Mesothelial cell of epicardium (in vitro differentiated cells): Measurements from ENCODE around the gene FAM83F. TPM values are rescaled to one million over a fixed set of nuclear protein-coding genes. Genes with fewer than 3 reads are reported as not detected.

Experiments
- DNase-seq, 2 experiments: peaks; one replicate each; pipeline ENCODE4 v3.0.0; 2021; ENCODE audit warnings: low spot score in 2 of 2; ENCODE audit not compliant: unreplicated experiment in 2 of 2
- H3K27ac Mint-ChIP-seq: 2 replicates; pipeline ENCODE4 v1.8.0; 2021; ENCODE audit warnings: mixed read lengths
- H3K27me3 Mint-ChIP-seq: 2 replicates; pipeline ENCODE4 v1.8.0; 2021; ENCODE audit warnings: low read depth, mixed read lengths
- H3K36me3 Mint-ChIP-seq: 2 replicates; pipeline ENCODE4 v1.8.0; 2021; ENCODE audit warnings: mixed read lengths
- H3K4me1 Mint-ChIP-seq: 2 replicates; pipeline ENCODE4 v1.8.0; 2021; ENCODE audit warnings: mixed read lengths
- H3K4me3 Mint-ChIP-seq: 2 replicates; pipeline ENCODE4 v1.8.0; 2021; ENCODE audit warnings: mild to moderate bottlenecking, moderate library complexity, mixed read lengths
- H3K9me3 Mint-ChIP-seq: 2 replicates; pipeline ENCODE4 v1.8.0; 2021; ENCODE audit warnings: mixed read lengths
- total RNA-seq: library from RNA; stranded (reverse); gene quantifications from 3 replicates; pipeline ENCODE4 v1.2.1, GENCODE V29; 2021
- TF ChIP-seq, protein P1 (sequence below): fragments of 200-600 bp; sonication (generic); IDR thresholded peaks from one replicate; pipeline ENCODE4 v1.5.0; 2021; ENCODE audit warnings: antibody characterized with exemption; ENCODE audit not compliant: unreplicated experiment

FAM83F gene
- total RNA-seq, 1 donor from 2014 or later: 8.0 TPM

DNA sequence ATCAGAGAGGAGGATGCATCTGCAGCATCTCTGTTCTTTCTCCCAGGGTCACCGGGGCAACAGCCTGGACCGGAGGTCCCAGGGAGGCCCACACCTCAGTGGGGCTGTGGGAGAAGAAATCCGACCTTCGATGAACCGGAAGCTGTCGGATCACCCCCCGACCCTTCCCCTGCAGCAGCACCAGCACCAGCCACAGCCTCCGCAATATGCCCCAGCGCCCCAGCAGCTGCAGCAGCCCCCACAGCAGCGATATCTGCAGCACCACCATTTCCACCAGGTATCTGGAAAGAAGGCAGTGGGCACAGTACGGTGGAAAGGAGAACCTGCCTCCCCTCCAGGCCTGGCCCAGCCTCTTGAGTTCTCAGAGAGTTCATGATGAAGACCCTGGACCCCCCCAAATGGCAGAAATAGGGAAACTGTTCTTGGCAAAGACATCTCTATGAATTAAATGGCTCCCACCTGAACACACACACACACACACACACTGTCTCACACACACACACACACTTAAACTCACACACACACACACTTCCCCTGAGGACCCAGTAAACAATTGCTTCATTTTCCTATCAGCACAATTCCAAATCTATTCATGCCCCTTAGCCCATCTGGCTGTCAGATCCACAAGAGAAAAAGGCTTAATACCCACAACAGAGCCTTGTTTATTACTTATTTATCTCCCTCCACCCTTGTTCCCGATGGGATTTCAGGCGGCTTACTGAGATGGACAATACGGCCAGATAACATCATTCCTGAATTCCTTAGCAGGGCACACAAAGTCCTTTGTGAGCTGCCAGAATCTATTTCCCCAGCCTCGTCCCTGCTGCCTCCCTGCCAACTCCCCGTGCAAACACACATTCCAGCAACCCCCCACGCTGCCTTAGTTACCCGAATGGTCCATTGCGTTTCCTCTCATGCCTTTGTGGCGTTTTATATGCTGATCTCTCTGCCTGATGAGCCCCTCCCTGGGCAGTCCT, 26.5 kb upstream of the FAM83F start:
- Mint-ChIP-seq H3K9me3 (no peaks in the 10 kb centered on the region), H3K4me3 (no peak overlapping the region), H3K27ac (no peak overlapping the region), H3K36me3 (no peaks in the 10 kb centered on the region), H3K27me3 (peaks cover 39% of the 10 kb centered on the region), H3K4me1 (peaks cover 5% of the 10 kb centered on the region)
- DNase-seq: no peak
- TF ChIP-seq, protein P1, sequence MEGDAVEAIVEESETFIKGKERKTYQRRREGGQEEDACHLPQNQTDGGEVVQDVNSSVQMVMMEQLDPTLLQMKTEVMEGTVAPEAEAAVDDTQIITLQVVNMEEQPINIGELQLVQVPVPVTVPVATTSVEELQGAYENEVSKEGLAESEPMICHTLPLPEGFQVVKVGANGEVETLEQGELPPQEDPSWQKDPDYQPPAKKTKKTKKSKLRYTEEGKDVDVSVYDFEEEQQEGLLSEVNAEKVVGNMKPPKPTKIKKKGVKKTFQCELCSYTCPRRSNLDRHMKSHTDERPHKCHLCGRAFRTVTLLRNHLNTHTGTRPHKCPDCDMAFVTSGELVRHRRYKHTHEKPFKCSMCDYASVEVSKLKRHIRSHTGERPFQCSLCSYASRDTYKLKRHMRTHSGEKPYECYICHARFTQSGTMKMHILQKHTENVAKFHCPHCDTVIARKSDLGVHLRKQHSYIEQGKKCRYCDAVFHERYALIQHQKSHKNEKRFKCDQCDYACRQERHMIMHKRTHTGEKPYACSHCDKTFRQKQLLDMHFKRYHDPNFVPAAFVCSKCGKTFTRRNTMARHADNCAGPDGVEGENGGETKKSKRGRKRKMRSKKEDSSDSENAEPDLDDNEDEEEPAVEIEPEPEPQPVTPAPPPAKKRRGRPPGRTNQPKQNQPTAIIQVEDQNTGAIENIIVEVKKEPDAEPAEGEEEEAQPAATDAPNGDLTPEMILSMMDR: no peak

DNA sequence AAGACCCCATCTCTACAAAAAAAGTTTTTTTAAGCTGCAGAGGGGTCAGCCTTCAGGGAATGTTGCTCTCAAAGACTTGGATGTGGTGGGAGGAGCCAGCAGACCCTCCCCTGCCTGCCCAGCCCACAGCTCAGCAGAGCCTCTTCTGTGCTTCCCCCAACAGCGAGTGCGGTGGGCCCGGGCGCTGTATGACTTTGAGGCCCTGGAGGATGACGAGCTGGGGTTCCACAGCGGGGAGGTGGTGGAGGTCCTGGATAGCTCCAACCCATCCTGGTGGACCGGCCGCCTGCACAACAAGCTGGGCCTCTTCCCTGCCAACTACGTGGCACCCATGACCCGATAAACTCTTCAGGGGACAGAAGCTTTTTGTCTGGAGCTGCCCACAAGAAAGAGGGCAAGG, 24.0 kb upstream of the FAM83F start:
- TF ChIP-seq, protein P1: no peak
- Mint-ChIP-seq H3K4me3 (no peak overlapping the region), H3K9me3 (no peaks in the 10 kb centered on the region), H3K4me1 (peaks cover 5% of the 10 kb centered on the region), H3K36me3 (no peaks in the 10 kb centered on the region), H3K27me3 (peaks cover 58% of the 10 kb centered on the region), H3K27ac (no peak overlapping the region)
- DNase-seq: no peak

DNA sequence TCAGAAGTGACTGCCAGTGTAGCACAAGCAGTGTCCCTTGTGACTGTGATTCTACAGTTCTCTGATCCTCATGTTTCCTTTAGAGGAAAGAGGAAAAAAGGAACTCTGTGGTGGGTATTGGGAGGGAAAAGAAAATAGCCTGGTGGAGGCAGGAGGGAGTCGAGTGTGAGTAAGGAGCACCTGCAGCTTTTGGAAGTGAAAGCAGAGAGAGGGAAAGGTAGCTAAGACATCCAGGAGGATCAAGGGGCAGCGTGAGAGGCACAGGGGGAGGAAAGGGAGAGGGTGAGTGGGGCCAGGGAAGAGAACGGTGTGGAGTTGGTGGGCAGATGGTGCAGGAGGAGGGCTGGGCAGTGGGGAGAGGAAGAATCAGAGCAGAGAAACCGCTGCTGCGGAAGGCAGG, 22.1 kb upstream of the FAM83F start:
- Mint-ChIP-seq H3K27me3 (peaks cover 72% of the 10 kb centered on the region), H3K4me3 (no peak overlapping the region), H3K4me1 (peaks cover 5% of the 10 kb centered on the region), H3K27ac (no peak overlapping the region), H3K9me3 (no peaks in the 10 kb centered on the region), H3K36me3 (no peaks in the 10 kb centered on the region)
- TF ChIP-seq, protein P1: no peak
- DNase-seq: no peak

GRCh38 chr22:39973656-39974055, 21.1 kb upstream of the FAM83F start:
- DNase-seq: no peak
- TF ChIP-seq, protein P1: no peak
- Mint-ChIP-seq H3K27me3 (peaks cover 75% of the 10 kb centered on the region), H3K36me3 (no peaks in the 10 kb centered on the region), H3K9me3 (no peaks in the 10 kb centered on the region), H3K27ac (no peak overlapping the region), H3K4me1 (peaks cover 2% of the 10 kb centered on the region), H3K4me3 (no peak overlapping the region)

GRCh38 chr22:39974065-39974464, 20.7 kb upstream of the FAM83F start:
- no peak overlapping the region for H3K27ac Mint-ChIP-seq
- TF ChIP-seq, protein P1: no peak
- no peaks in the 10 kb centered on the region for H3K4me1 Mint-ChIP-seq
- H3K9me3 Mint-ChIP-seq: no peaks in the 10 kb centered on the region
- no peak for DNase-seq
- no peaks in the 10 kb centered on the region for H3K36me3 Mint-ChIP-seq
- peaks cover 75% of the 10 kb centered on the region for H3K27me3 Mint-ChIP-seq
- no peak overlapping the region for H3K4me3 Mint-ChIP-seq
